HCT116 (cell line): ENCODE results near the gene CA5B.

Source experiments
- CEBPB ChIP-seq: IDR thresholded peaks from 2 replicates; pipeline ENCODE4 v1.6.1; 2012; ENCODE audit warnings: low read depth
- CTCF ChIP-seq, 3 experiments: fragments of 200-600 bp in 1 of 3; sonication (generic) in 1 of 3; IDR thresholded peaks in 2 of 3; conservative IDR thresholded peaks in 1 of 3; 2 replicates each; pipeline ENCODE4 v1.5.1; 2012 to 2017; ENCODE audit warnings: low read depth in 2 of 3, low read length in 2 of 3, antibody characterized with exemption in 1 of 3, borderline replicate concordance in 1 of 3, control low read depth in 1 of 3, mild to moderate bottlenecking in 1 of 3, mixed read lengths in 1 of 3, mixed run types in 1 of 3, moderate library complexity in 1 of 3; ENCODE audit not compliant: insufficient read depth in 1 of 3
- EZH2 ChIP-seq: fragments of 200-600 bp; sonication (generic); IDR thresholded peaks from 2 replicates; pipeline ENCODE4 v1.6.1; 2017; ENCODE audit warnings: antibody characterized with exemption, mixed run types
- EZH2phosphoT487 ChIP-seq: fragments of 200-600 bp; IDR thresholded peaks from 2 replicates; pipeline ENCODE4 v1.6.1; 2018; ENCODE audit warnings: antibody characterized with exemption, borderline replicate concordance
- MAX ChIP-seq: IDR thresholded peaks from 2 replicates; pipeline ENCODE4 v1.6.1; 2012
- POLR2A ChIP-seq: IDR thresholded peaks from 2 replicates; pipeline ENCODE4 v1.7.0; 2011; ENCODE audit warnings: borderline replicate concordance; ENCODE audit not compliant: insufficient read depth, insufficient read length; ENCODE audit errors: extremely low read depth
- REST ChIP-seq: IDR thresholded peaks from 2 replicates; pipeline ENCODE4 v1.6.1; 2012; ENCODE audit warnings: low read depth
- SP1 ChIP-seq: IDR thresholded peaks from 2 replicates; pipeline ENCODE4 v1.6.1; 2012; ENCODE audit warnings: low read depth
- ZNF274 ChIP-seq: fragments of 200-500 bp; sonication (Bioruptor generic); IDR thresholded peaks from 2 replicates; pipeline ENCODE4 v1.6.1; 2014; ENCODE audit warnings: mild to moderate bottlenecking, low read depth, low read length, inconsistent platforms

- TF ChIP-seq MAX = no peak
- TF ChIP-seq EZH2 = no peak
- TF ChIP-seq CTCF (IDR thresholded peaks at IDR 0.05 in 2 of 3, conservative IDR thresholded peaks at IDR 0.05 in 1 of 3; ENCODE audit: borderline replicate concordance in 1 of 3, insufficient read depth in 1 of 3, low read depth in 2 of 3, low read length in 2 of 3) = no peak
- TF ChIP-seq POLR2A = no peak
- no peak for TF ChIP-seq ZNF274
- TF ChIP-seq SP1 = no peak
- no peak for TF ChIP-seq CEBPB
- no peak for TF ChIP-seq EZH2phosphoT487
- TF ChIP-seq REST = no peak
Observed at GRCh38 chrX:15829217-15829616, 91.1 kb downstream of the CA5B start.
